Dendritic cell treated with granulocyte-macrophage colony-stimulating factor and Interleukin-4, amounts not matched to agents 40 ng/mL and 50 ng/mL, for 4 days (primary cell): Measurements from ENCODE around the gene CLEC19A.

Experiments
- H3K27ac Mint-ChIP-seq: one replicate; pipeline ENCODE4 v1.8.0; 2022; ENCODE audit warnings: mild to moderate bottlenecking, mixed read lengths
- H3K27me3 Mint-ChIP-seq: one replicate; pipeline ENCODE4 v1.8.0; 2022; ENCODE audit warnings: mild to moderate bottlenecking, mixed read lengths
- H3K36me3 Mint-ChIP-seq: one replicate; pipeline ENCODE4 v1.8.0; 2022; ENCODE audit warnings: low read depth, mixed read lengths
- H3K4me1 Mint-ChIP-seq: one replicate; pipeline ENCODE4 v1.8.0; 2022; ENCODE audit warnings: low read depth, mixed read lengths
- H3K4me3 Mint-ChIP-seq: one replicate; pipeline ENCODE4 v1.8.0; 2022; ENCODE audit warnings: mild to moderate bottlenecking, moderate library complexity, mixed read lengths
- H3K9me3 Mint-ChIP-seq: one replicate; pipeline ENCODE4 v1.8.0; 2022; ENCODE audit warnings: mixed read lengths
- intact Hi-C: fragments of 100-400 bp; cut with micrococcal nuclease; formaldehyde crosslinking; loops from one replicate; pipeline ENCODE4 v1.15.0; 2022

CLEC19A gene

DNA sequence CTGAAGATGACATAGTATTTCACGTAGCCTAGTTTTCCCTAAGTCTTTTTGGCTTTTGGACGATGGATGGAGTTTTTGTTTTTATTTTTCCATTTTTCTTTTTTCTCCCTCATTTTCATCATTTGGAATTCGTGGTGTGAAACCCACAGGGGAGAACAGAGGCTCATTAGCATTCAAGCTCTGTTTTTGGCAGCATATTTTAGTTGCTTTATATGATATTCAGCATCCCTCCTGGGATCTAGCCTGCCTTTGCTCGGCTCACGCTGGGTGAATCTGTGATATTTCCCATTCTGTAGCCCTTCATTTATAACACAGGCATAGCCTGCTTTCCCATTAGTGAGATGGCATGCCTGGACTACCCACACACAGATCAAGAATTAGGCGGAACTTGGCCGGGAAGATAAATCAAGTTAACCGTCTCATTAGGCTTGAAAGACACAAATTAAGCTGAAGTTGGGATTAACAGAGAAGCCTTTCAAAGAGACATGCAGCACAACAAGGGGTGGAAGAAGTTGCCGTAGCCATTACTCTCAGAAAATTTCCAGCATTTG, 20.1 kb upstream of the CLEC19A start:
- Mint-ChIP-seq H3K9me3 (peaks cover 48% of the 10 kb centered on the region), H3K4me3 (no peak overlapping the region), H3K36me3 (peaks cover 55% of the 10 kb centered on the region), H3K27me3 (peaks cover 8% of the 10 kb centered on the region), H3K27ac (no peak overlapping the region), H3K4me1 (peaks cover 15% of the 10 kb centered on the region)
- intact Hi-C loops: no loop called here

DNA sequence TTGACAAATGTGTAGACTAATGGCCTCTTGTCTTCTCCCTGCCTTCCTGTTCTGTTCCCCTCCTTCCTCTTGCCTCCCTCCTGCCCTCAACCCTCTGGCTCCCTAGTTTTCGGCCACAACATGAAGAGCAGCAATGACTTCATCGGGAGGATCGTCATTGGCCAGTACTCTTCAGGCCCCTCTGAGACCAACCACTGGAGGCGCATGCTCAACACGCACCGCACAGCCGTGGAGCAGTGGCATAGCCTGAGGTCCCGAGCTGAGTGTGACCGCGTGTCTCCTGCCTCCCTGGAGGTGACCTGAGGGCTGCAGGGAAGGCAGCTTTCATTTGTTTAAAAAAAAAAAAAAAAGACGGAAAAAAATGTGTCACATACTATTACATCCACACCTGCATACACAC, 18.8 kb upstream of the CLEC19A start:
- Mint-ChIP-seq H3K27me3 (peaks cover 9% of the 10 kb centered on the region), H3K36me3 (peaks cover 55% of the 10 kb centered on the region), H3K9me3 (peaks cover 48% of the 10 kb centered on the region), H3K4me3 (no peak overlapping the region), H3K27ac (no peak overlapping the region), H3K4me1 (peaks cover 15% of the 10 kb centered on the region)
- intact Hi-C loops: no loop called here

DNA sequence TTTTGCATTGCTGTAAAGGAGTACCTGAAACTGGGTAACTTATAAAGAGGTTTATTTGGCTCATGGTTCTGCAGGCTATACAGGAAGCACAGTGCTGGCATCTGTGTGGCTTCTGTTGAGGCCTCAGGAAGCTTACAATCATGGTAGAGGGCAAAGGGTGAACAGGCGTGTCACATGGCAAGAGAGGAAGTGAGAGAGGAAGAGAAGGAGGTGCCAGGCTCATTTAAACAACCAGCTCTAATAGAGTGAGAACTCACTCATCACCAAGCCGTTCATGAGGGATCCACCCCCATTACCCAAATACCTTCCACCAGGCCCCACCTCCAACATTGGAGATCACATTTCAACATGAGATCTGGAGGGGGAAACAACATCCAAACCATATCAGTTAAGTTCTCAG, 16.4 kb upstream of the CLEC19A start:
- H3K9me3 Mint-ChIP-seq: peaks cover 48% of the 10 kb centered on the region
- peak overlapping the region; percentile 77 for H3K27ac Mint-ChIP-seq
- peaks cover 16% of the 10 kb centered on the region for H3K27me3 Mint-ChIP-seq
- H3K4me1 Mint-ChIP-seq: peaks cover 19% of the 10 kb centered on the region
- peaks cover 51% of the 10 kb centered on the region for H3K36me3 Mint-ChIP-seq
- intact Hi-C loops: no loop called here
- H3K4me3 Mint-ChIP-seq: no peak overlapping the region

DNA sequence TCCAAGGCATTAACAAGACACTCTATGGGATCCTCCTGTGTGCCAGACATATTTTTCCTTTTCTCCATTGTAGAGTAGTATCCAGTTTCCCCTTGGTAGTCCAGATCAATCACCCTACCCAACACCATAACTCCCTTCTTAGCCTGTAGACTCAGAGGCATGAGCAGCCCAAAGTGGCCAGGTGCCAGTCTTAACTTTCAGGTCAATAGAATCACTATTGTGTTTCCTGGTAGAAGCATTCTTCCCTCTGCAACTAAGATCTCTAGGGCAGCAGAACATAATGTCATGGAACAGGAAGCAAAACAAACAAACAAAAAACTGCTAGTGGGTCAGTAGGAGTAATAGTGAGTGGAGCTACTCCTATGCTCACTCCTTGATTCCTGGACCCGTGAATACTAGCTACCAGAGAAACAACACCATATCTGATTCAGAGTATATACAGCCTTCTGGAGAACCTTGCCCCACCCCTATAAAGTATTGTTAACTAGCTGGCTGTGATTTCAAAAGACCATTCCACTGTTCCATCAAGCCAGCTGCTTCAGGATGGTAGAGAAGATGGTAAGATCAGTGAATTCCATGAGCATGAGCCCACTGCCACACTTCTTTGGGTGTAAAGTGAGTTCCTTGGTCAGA, 11.2 kb upstream of the CLEC19A start:
- Mint-ChIP-seq H3K27ac (no peak overlapping the region), H3K4me1 (peaks cover 31% of the 10 kb centered on the region), H3K4me3 (no peak overlapping the region), H3K9me3 (peaks cover 12% of the 10 kb centered on the region), H3K36me3 (peaks cover 4% of the 10 kb centered on the region), H3K27me3 (peaks cover 25% of the 10 kb centered on the region)
- intact Hi-C loops: no loop called here

DNA sequence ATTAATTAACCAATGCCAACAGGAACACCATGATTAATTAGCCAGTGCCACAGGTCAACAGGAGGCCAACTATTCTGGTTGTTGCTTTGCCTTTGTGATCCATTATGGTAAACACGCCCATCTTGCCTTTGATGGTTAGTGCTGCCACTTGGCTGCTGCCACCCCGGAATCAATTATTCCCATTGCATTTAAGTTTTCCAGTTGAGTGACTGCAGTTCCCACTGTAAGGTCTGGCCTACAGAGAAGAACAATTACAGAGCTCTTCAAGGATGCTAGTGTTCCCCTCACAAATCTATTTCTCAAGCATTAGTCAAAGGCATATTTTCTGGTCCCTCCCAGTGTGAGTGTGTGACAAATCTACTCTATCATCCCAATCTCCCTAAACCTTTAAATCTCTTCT, 7.1 kb upstream of the CLEC19A start:
- intact Hi-C loops: no loop called here
- H3K27ac Mint-ChIP-seq: peak overlapping the region; percentile 45
- no peaks in the 10 kb centered on the region for H3K36me3 Mint-ChIP-seq
- H3K4me1 Mint-ChIP-seq: peaks cover 46% of the 10 kb centered on the region
- peaks cover 23% of the 10 kb centered on the region for H3K27me3 Mint-ChIP-seq
- no peak overlapping the region for H3K4me3 Mint-ChIP-seq
- H3K9me3 Mint-ChIP-seq: peaks cover 6% of the 10 kb centered on the region

DNA sequence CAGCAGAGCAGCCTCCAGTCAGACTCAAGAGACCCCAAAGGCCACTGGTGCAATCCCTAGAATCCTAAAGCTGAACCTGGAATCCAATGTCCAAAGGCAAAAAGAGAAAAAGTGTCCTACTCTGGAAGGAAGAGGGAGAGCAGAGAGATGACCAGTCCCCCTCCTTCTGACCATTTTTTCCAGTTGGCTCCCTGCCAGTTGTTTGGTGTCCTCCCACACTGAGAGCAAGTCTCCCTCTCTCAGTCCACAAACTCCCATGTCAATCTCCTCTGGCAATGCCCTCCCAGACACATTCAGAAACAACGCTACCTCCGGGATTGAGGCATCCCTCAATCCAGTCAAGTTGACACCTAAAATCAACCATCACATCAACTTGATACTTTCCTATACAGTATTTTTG, 4.3 kb upstream of the CLEC19A start:
- H3K36me3 Mint-ChIP-seq: no peaks in the 10 kb centered on the region
- H3K27ac Mint-ChIP-seq: no peak overlapping the region

DNA sequence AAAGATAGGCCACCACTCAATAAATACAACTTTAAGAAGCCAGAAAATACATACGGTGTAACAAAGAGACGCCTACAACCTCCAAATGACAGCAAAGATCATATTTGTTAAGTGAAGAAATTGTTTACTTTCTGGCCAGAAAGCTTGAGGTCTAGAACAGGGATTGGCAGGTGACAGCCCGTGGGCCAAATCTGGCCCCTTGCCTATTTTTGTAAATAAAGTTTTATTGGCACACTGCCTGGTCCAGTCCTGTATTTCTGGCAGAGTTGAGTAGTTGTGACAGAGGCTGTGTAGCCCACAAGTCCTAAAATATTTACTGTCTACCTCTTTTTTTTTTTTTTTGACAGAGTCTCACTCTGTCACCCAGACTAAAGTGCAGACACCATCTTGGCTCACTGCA, 3.4 kb upstream of the CLEC19A start:
- H3K36me3 Mint-ChIP-seq: no peaks in the 10 kb centered on the region

More for the DNA sequence above, 4.3 kb upstream of the CLEC19A start:
- peaks cover 53% of the 10 kb centered on the region for H3K4me1 Mint-ChIP-seq
- no peak overlapping the region for H3K4me3 Mint-ChIP-seq
- H3K9me3 Mint-ChIP-seq: peaks cover 6% of the 10 kb centered on the region
- H3K27me3 Mint-ChIP-seq: peaks cover 39% of the 10 kb centered on the region
- intact Hi-C loops: no loop called here

DNA sequence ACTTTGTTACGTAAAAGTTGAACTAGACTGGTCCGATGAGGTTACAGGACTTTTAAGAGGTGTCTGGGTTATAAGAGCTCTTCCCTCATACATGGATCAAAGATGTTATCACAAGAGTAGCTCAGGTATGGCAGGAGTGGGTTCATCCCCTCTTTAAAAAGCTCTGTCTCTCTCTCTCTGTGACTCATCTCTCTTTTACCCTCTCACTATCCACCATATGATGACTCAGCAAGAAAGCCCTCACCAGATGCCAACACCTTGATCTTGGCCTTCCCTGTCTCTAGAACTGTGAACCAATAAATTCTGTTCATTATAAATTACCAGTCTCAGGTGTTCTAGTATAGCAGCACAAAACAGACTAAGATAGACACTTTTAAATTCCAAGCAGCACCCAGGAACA, 1.9 kb upstream of the CLEC19A start:
- H3K4me3 Mint-ChIP-seq: no peak overlapping the region
- peaks cover 51% of the 10 kb centered on the region for H3K4me1 Mint-ChIP-seq
- peaks cover 1% of the 10 kb centered on the region for H3K9me3 Mint-ChIP-seq
- intact Hi-C loops: no loop called here
- H3K27ac Mint-ChIP-seq: no peak overlapping the region
- H3K36me3 Mint-ChIP-seq: no peaks in the 10 kb centered on the region
- H3K27me3 Mint-ChIP-seq: peaks cover 33% of the 10 kb centered on the region

More for the DNA sequence above, 3.4 kb upstream of the CLEC19A start:
- intact Hi-C loops: no loop called here
- H3K27me3 Mint-ChIP-seq: peaks cover 36% of the 10 kb centered on the region
- H3K4me1 Mint-ChIP-seq: peaks cover 51% of the 10 kb centered on the region
- H3K27ac Mint-ChIP-seq: no peak overlapping the region
- peaks cover 6% of the 10 kb centered on the region for H3K9me3 Mint-ChIP-seq
- no peak overlapping the region for H3K4me3 Mint-ChIP-seq

DNA sequence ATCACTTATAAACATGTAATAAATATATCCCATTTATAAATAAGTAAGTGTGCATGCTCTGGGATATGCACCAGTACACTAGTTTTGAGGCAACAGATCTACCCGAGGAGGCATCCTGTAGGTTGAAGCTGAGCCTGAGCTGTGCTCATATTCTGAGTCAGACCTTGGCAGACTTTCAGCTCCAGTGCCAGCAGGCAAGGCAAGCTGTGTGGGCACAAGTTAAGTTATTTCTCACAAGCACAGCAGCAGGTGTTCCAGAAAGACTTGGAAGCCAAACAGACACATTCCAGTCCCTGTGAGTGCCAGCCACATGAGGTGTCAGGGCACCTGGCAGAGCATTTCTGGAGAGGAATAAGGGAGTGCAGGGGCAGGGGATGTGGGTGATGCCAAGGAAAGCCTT, 1.3 kb upstream of the CLEC19A start:
- intact Hi-C loops: no loop called here
- H3K27ac Mint-ChIP-seq: peak overlapping the region; percentile 37
- H3K36me3 Mint-ChIP-seq: no peaks in the 10 kb centered on the region
- peaks cover 46% of the 10 kb centered on the region for H3K4me1 Mint-ChIP-seq
- no peaks in the 10 kb centered on the region for H3K9me3 Mint-ChIP-seq
- H3K4me3 Mint-ChIP-seq: no peak overlapping the region
- peaks cover 33% of the 10 kb centered on the region for H3K27me3 Mint-ChIP-seq

DNA sequence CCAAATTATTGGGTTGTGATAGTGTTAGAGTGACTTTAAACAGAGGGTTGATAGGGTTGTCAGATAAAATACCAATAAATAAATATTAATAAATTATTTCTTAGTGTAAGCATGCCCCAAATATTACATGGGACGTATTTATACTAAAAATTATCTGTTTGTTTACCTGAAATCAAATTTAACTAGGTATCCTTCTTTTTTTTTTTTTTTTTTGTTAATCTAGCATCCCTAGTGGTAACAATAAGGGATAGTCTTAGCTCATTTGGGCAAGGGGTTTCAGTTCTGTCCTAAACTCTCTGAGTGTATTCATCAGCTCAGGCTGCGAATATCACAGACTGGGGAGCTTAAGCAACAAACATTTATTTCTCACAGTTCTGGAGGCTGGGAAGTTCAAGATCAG, 1.3 kb downstream of the CLEC19A start:
- no peaks in the 10 kb centered on the region for H3K9me3 Mint-ChIP-seq
- no peaks in the 10 kb centered on the region for H3K36me3 Mint-ChIP-seq
- H3K27me3 Mint-ChIP-seq: peaks cover 28% of the 10 kb centered on the region
- intact Hi-C loops: no loop called here
- H3K4me3 Mint-ChIP-seq: no peak overlapping the region
- H3K4me1 Mint-ChIP-seq: peaks cover 50% of the 10 kb centered on the region
- no peak overlapping the region for H3K27ac Mint-ChIP-seq

DNA sequence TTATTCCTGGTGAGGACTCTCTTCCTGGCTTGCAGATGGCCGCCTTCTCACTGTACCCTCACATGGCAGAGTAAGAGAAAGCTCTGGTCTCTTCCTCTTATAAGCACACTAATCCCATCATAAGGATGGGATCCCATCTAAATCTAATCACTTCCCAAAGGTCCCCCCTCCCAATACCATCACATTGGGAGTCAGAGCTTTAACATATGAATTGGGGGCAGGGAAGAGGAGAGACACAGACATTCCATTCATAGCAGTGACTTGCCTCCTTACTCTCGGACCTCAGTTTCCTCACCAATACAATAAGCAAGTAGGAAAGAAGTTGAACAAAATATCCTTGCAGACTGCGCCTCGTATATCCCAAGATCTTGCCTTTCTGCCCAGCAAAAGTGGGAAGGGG, 1.7 kb downstream of the CLEC19A start:
- intact Hi-C loops: no loop called here
- peaks cover 27% of the 10 kb centered on the region for H3K27me3 Mint-ChIP-seq
- H3K4me3 Mint-ChIP-seq: no peak overlapping the region
- peaks cover 49% of the 10 kb centered on the region for H3K4me1 Mint-ChIP-seq
- no peaks in the 10 kb centered on the region for H3K9me3 Mint-ChIP-seq
- H3K27ac Mint-ChIP-seq: no peak overlapping the region
- no peaks in the 10 kb centered on the region for H3K36me3 Mint-ChIP-seq

DNA sequence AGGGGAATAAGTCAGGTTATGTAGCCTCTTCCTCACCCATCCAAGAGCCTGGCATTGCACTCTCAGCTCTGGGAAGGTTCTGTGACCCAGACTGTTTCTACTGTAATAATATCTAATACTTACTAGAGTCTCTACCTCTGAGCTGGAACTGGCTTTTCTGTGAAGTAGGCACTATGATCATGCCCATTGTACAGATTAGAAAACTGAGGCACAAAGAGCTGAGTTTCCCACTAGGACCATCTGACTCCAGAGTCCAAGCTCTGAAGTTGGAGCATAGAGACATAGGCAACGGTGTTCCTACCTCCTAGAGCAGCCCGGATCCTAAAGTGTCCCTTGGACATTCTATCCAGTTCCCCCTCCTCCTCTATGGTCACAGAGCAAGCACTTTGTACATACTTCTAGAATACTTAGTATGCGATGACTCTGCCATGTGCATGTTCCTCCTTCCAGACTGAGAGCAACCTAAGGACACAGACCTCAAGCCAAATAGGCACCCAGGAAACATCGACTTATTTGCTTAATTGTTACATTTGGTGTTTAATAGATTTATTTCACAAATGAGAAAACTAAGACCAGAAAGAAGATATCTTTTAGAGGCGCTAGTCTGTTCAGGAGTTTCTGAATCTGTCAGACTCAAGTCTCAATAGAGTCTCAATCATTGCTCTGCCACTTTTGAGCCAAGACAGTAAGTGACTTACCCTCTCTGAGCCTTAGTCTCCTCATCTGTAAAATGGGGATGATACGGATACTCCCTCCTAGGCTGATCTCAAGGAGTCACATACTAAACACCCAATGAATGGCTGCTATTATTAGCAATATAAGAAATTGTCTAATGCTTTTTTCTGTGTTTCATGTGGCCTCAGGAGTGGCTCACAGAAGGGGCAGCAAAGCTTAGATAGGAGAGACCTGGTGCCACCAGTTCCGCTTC, 3.6 kb downstream of the CLEC19A start:
- intact Hi-C loops: no loop called here
- Mint-ChIP-seq H3K4me3 (no peak overlapping the region), H3K9me3 (no peaks in the 10 kb centered on the region), H3K27ac (peak overlapping the region; percentile 74), H3K36me3 (no peaks in the 10 kb centered on the region), H3K27me3 (peaks cover 17% of the 10 kb centered on the region), H3K4me1 (peaks cover 58% of the 10 kb centered on the region)

DNA sequence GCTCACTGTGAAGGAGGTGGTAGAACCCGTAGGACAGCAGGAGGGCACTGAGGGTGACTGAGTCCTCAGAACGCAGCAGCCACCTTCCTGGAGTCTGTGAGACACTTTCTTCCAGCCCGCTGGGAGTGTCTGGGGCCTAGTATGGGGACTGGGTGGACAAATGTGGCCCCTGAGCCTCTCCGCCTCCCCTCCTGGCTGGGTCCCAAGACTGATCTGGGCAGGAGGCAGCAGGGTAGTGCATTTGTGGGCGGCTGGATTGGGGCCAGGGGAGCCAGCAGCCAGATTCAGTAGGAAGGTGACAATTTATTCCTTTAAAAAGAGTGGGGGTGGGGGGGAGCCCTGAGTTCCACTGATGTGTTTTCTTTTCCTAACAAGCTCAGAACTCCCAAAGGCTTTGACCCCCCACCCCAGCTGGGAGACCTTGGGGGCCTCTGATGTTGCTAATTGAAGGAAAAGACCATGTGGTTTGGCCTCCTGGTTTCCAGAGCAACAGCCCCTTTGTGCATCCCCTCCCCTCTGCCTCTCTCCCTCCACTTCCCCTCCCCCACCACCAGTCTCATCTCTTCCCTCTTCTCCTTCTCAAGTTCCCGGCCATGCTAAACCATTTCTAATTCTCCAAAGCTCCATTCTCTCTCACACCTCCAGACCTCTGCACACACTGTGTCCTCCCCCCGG, 4.4 kb downstream of the CLEC19A start:
- Mint-ChIP-seq H3K27me3 (peaks cover 10% of the 10 kb centered on the region), H3K27ac (peak overlapping the region; percentile 74), H3K4me3 (no peak overlapping the region), H3K9me3 (no peaks in the 10 kb centered on the region), H3K4me1 (peaks cover 58% of the 10 kb centered on the region), H3K36me3 (no peaks in the 10 kb centered on the region)
- intact Hi-C loops: loop anchor here (5.0 kb wide), 1 partner anchor 173 kb away; no protein-coding TSS in a partner anchor

DNA sequence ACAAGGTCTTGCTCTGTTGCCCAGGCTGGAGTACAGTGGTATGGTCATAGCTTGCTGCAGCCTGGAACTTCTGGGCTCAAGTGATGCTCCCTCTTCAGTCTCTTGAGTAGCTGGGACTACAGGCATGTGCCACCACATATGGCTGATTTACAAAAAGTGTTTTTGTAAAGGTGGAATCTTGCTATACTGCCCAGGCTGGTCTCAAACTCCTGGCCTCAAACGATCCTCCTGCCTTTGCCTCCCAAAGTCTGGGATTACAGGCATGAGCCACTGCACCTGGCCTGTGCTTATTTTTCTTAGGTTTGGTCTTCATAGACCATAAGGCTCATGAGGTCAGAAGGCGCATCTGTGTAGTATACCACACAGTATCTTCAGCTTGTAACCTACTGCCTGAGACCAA, 5.3 kb downstream of the CLEC19A start:
- no peaks in the 10 kb centered on the region for H3K9me3 Mint-ChIP-seq
- H3K27me3 Mint-ChIP-seq: peaks cover 4% of the 10 kb centered on the region
- peak overlapping the region; percentile 74 for H3K27ac Mint-ChIP-seq
- no peaks in the 10 kb centered on the region for H3K36me3 Mint-ChIP-seq
- intact Hi-C loops: loop anchor here (5.0 kb wide), 1 partner anchor 174 kb away; no protein-coding TSS in a partner anchor
- no peak overlapping the region for H3K4me3 Mint-ChIP-seq
- H3K4me1 Mint-ChIP-seq: peaks cover 66% of the 10 kb centered on the region
